ENCODE results near the gene DTNB. TPM values are rescaled to one million over a fixed set of nuclear protein-coding genes. Genes with fewer than 3 reads are reported as not detected.

The DTNB gene
- polyA plus RNA-seq, 1 donor: 5.7 TPM

- no peak for DNase-seq (ENCODE audit: low read depth)
Measured at GRCh38 chr2:25371253-25372241, 301.8 kb downstream of the DTNB start.

GRCh38 chr2:25369876-25370275, 303.5 kb downstream of the DTNB start:
- DNase-seq (ENCODE audit: low read depth): no peak

GRCh38 chr2:25369439-25369838, 303.9 kb downstream of the DTNB start:
- DNase-seq (ENCODE audit: low read depth): no peak

GRCh38 chr2:25368660-25369059, 304.7 kb downstream of the DTNB start:
- peak; percentile 72 for DNase-seq (ENCODE audit: low read depth)

- DNase-seq (ENCODE audit: low read depth): no peak
Measured at GRCh38 chr2:25367296-25367695, 306.1 kb downstream of the DTNB start.

GRCh38 chr2:25366629-25367028, 306.7 kb downstream of the DTNB start:
- DNase-seq (ENCODE audit: low read depth): no peak

GRCh38 chr2:25365241-25365640, 308.1 kb downstream of the DTNB start:
- no peak for DNase-seq (ENCODE audit: low read depth)

- no peak for DNase-seq (ENCODE audit: low read depth)
Measured at GRCh38 chr2:25363733-25364132, 309.6 kb downstream of the DTNB start.

GRCh38 chr2:25362434-25363145, 310.8 kb downstream of the DTNB start:
- no peak for DNase-seq (ENCODE audit: low read depth)

- DNase-seq (ENCODE audit: low read depth): peak; percentile 86
Measured at GRCh38 chr2:25362049-25362433, 311.3 kb downstream of the DTNB start.

GRCh38 chr2:25361261-25362048, 311.9 kb downstream of the DTNB start:
- DNase-seq (ENCODE audit: low read depth): no peak

GRCh38 chr2:25358836-25359235, 314.5 kb downstream of the DTNB start:
- DNase-seq (ENCODE audit: low read depth): no peak

GRCh38 chr2:25358249-25358815, 315.0 kb downstream of the DTNB start:
- DNase-seq (ENCODE audit: low read depth): no peak

- no peak for DNase-seq (ENCODE audit: low read depth)
Measured at GRCh38 chr2:25356088-25356487, 317.3 kb downstream of the DTNB start.

- no peak for DNase-seq (ENCODE audit: low read depth)
Measured at GRCh38 chr2:25355270-25355669, 318.1 kb downstream of the DTNB start.

GRCh38 chr2:25354116-25354515, 319.3 kb downstream of the DTNB start:
- no peak for DNase-seq (ENCODE audit: low read depth)

GRCh38 chr2:25349397-25349796, 324.0 kb downstream of the DTNB start:
- no peak for DNase-seq (ENCODE audit: low read depth)

GRCh38 chr2:25347846-25348245, 325.5 kb downstream of the DTNB start:
- DNase-seq (ENCODE audit: low read depth): no peak

GRCh38 chr2:25347205-25347815, 326.1 kb downstream of the DTNB start:
- no peak for DNase-seq (ENCODE audit: low read depth)

GRCh38 chr2:25343187-25343825, 330.1 kb downstream of the DTNB start:
- DNase-seq (ENCODE audit: low read depth): no peak
